Right lung (tissue), 5 donors: ENCODE results near the gene NINL. TPM values are rescaled to one million over a fixed set of nuclear protein-coding genes. Genes with fewer than 3 reads are reported as not detected.
"Not testable (repeated sequence)": the region's sequence is repeated elsewhere in the genome, so short reads cannot be mapped to it uniquely, and the experiment has no call there.

Source experiments
- DNase-seq, 2 donors: peaks; one replicate each; pipeline ENCODE4 v3.0.0-alpha.2; 2013
- polyA plus RNA-seq, 5 donors: library from polyadenylated mRNA; unstranded; fragments of 120-200 nt; gene quantifications; one replicate each; pipeline versions ENCODE4 v1.2.1 to v1.2.3, GENCODE V29; 2013; ENCODE audit warnings: inconsistent platforms in 1 of 5, low replicate concordance in 1 of 5; ENCODE audit not compliant: insufficient read length in 5 of 5, insufficient read depth in 1 of 5

NINL gene
- polyA plus RNA-seq, 5 donors: 56.0 to 76.8 (median 65.4) TPM

GRCh38 chr20:25561771-25562170 lies 23.6 kb downstream of the NINL start:
- DNase-seq: not testable (repeated sequence)

GRCh38 chr20:25553819-25554296 lies 31.5 kb downstream of the NINL start:
- no peak for DNase-seq

- no peak for DNase-seq
These were observed 32.4 kb downstream of the NINL start for GRCh38 chr20:25552977-25553376.

GRCh38 chr20:25551413-25552215 lies 33.7 kb downstream of the NINL start:
- no peak for DNase-seq

- DNase-seq: not testable (repeated sequence)
These were observed 34.5 kb downstream of the NINL start for GRCh38 chr20:25550645-25551337.

- DNase-seq: peak in 1 of 2 donors; percentile 56
These were observed 35.4 kb downstream of the NINL start for GRCh38 chr20:25549843-25550477.

GRCh38 chr20:25549172-25549773 lies 36.1 kb downstream of the NINL start:
- no peak for DNase-seq

GRCh38 chr20:25548613-25549086 lies 36.7 kb downstream of the NINL start:
- no peak for DNase-seq

GRCh38 chr20:25547999-25548398 lies 37.3 kb downstream of the NINL start:
- no peak for DNase-seq

- DNase-seq: no peak
These were observed 38.3 kb downstream of the NINL start for GRCh38 chr20:25547063-25547462.

GRCh38 chr20:25546048-25546447 lies 39.3 kb downstream of the NINL start:
- peak; percentile 57 to 59 for DNase-seq

- no peak for DNase-seq
These were observed 40.2 kb downstream of the NINL start for GRCh38 chr20:25545171-25545570.

- no peak for DNase-seq
These were observed 40.6 kb downstream of the NINL start for GRCh38 chr20:25544734-25545133.

- DNase-seq: no peak
These were observed 41.0 kb downstream of the NINL start for GRCh38 chr20:25544311-25544710.

GRCh38 chr20:25543068-25543467 lies 42.3 kb downstream of the NINL start:
- no peak for DNase-seq

GRCh38 chr20:25541676-25542075 lies 43.7 kb downstream of the NINL start:
- DNase-seq: no peak

- DNase-seq: peak; percentile 62 to 68
These were observed 45.3 kb downstream of the NINL start for GRCh38 chr20:25539742-25540672.

- DNase-seq: no peak
These were observed 46.3 kb downstream of the NINL start for GRCh38 chr20:25538838-25539665.

GRCh38 chr20:25537890-25538289 lies 47.4 kb downstream of the NINL start:
- no peak for DNase-seq

GRCh38 chr20:25535762-25536161 lies 49.6 kb downstream of the NINL start:
- no peak for DNase-seq
